Caco-2 (cell line): ENCODE results near the gene NUDT1. TPM values are rescaled to one million over a fixed set of nuclear protein-coding genes. Genes with fewer than 3 reads are reported as not detected.

Source experiments
- BruUV-seq: library from RNA; stranded (reverse); fragments of 400-500 nt; replicated peaks from 2 replicates; lab custom pipeline; 2021; lab: Mats Ljungman, UMichigan
- CTCF ChIA-PET: fragments of 300-600 bp; sonication (Branson Sonifier 250); formaldehyde crosslinking; loops from one replicate; lab custom pipeline; 2022; ENCODE audit warnings: antibody characterized with exemption; lab: Charles Lee
- POLR2A ChIA-PET: fragments of 300-600 bp; sonication (Branson Sonifier 250); formaldehyde crosslinking; loops from one replicate; lab custom pipeline; 2022; ENCODE audit warnings: antibody characterized with exemption; lab: Charles Lee
- DNase-seq, 2 experiments: peaks; one replicate each; pipeline versions ENCODE4 v3.0.0 to v3.0.0-alpha.2; 2020 to 2022
- H3K27me3 ChIP-seq: replicated peaks from 2 replicates; pipeline ENCODE4 v1.6.0; 2011; ENCODE audit warnings: low read length; ENCODE audit not compliant: control insufficient read depth, insufficient read depth
- H3K36me3 ChIP-seq: 2 replicates; pipeline ENCODE4 v1.5.1; 2011; ENCODE audit warnings: low read length; ENCODE audit not compliant: control insufficient read depth, insufficient read depth
- H3K4me1 ChIP-seq: fragments of 250-450 bp; sonication (Bioruptor Pico); 2 replicates; pipeline ENCODE4 v1.5.1; 2020; ENCODE audit warnings: mild to moderate bottlenecking
- H3K4me3 ChIP-seq: 2 replicates; pipeline ENCODE4 v1.5.1; 2011; ENCODE audit warnings: low read depth, mild to moderate bottlenecking, control low read depth, low read length
- H3K9me3 ChIP-seq: fragments of 250-450 bp; sonication (Bioruptor Pico); 2 replicates; pipeline ENCODE4 v1.5.1; 2020; ENCODE audit warnings: mild to moderate bottlenecking, moderate library complexity
- H3K27ac Mint-ChIP-seq: one replicate; pipeline ENCODE4 v1.8.0; 2022; ENCODE audit warnings: mixed read lengths; ENCODE audit not compliant: unreplicated experiment
- H3K27me3 Mint-ChIP-seq: one replicate; pipeline ENCODE4 v1.8.0; 2022; ENCODE audit warnings: mixed read lengths; ENCODE audit not compliant: insufficient read depth, unreplicated experiment
- H3K36me3 Mint-ChIP-seq: one replicate; pipeline ENCODE4 v1.8.0; 2022; ENCODE audit warnings: mild to moderate bottlenecking, mixed read lengths; ENCODE audit not compliant: insufficient read depth, unreplicated experiment
- H3K4me1 Mint-ChIP-seq: one replicate; pipeline ENCODE4 v1.8.0; 2022; ENCODE audit warnings: low read depth, mixed read lengths; ENCODE audit not compliant: unreplicated experiment
- H3K4me3 Mint-ChIP-seq: one replicate; pipeline ENCODE4 v1.8.0; 2022; ENCODE audit warnings: mild to moderate bottlenecking, moderate library complexity, mixed read lengths; ENCODE audit not compliant: unreplicated experiment
- H3K9me3 Mint-ChIP-seq: one replicate; pipeline ENCODE4 v1.8.0; 2022; ENCODE audit warnings: mixed read lengths; ENCODE audit not compliant: unreplicated experiment
- intact Hi-C: fragments of 100-400 bp; cut with micrococcal nuclease; formaldehyde crosslinking; loops from one replicate; pipeline ENCODE4 v1.10.0; 2022; ENCODE audit not compliant: unreplicated experiment
- total RNA-seq: library from RNA; stranded (reverse); gene quantifications from 2 replicates; pipeline ENCODE4 v1.2.3, GENCODE V29; 2022
- TF ChIP-seq, protein P1 (sequence below), 2 experiments: fragments of 200-600 bp in 1 of 2; IDR thresholded peaks; 1 replicate in 1 of 2; 2 replicates in 1 of 2; pipeline versions ENCODE4 v1.5.1 to v1.8.0; 2011 to 2022; ENCODE audit warnings: antibody characterized with exemption in 1 of 2, control low read depth in 1 of 2, inconsistent platforms in 1 of 2, low read depth in 1 of 2, low read length in 1 of 2, mild to moderate bottlenecking in 1 of 2, moderate library complexity in 1 of 2; ENCODE audit not compliant: insufficient read depth in 1 of 2, severe bottlenecking in 1 of 2, unreplicated experiment in 1 of 2

Gene NUDT1
- total RNA-seq, 1 experiment from 2014 or later = 42.8 TPM

- peaks cover 51% of the 10 kb centered on the region for H3K36me3 Mint-ChIP-seq
- Histone ChIP-seq H3K9me3 (peaks cover 3% of the 10 kb centered on the region; the same call in 1 of the 2 replicates), H3K27me3 (no peaks in the 10 kb centered on the region), H3K36me3 (peaks cover 5% of the 10 kb centered on the region), H3K4me3 (no peak overlapping the region), H3K4me1 (no peaks in the 10 kb centered on the region)
- ChIA-PET POLR2A (no interaction called here), CTCF (no interaction called here)
- H3K4me1 Mint-ChIP-seq = no peaks in the 10 kb centered on the region
- no peaks in the 10 kb centered on the region for H3K9me3 Mint-ChIP-seq
- no peaks in the 10 kb centered on the region for H3K27me3 Mint-ChIP-seq
- no peak overlapping the region for H3K4me3 Mint-ChIP-seq
- intact Hi-C loops = no loop called here
- TF ChIP-seq, protein P1, sequence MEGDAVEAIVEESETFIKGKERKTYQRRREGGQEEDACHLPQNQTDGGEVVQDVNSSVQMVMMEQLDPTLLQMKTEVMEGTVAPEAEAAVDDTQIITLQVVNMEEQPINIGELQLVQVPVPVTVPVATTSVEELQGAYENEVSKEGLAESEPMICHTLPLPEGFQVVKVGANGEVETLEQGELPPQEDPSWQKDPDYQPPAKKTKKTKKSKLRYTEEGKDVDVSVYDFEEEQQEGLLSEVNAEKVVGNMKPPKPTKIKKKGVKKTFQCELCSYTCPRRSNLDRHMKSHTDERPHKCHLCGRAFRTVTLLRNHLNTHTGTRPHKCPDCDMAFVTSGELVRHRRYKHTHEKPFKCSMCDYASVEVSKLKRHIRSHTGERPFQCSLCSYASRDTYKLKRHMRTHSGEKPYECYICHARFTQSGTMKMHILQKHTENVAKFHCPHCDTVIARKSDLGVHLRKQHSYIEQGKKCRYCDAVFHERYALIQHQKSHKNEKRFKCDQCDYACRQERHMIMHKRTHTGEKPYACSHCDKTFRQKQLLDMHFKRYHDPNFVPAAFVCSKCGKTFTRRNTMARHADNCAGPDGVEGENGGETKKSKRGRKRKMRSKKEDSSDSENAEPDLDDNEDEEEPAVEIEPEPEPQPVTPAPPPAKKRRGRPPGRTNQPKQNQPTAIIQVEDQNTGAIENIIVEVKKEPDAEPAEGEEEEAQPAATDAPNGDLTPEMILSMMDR (IDR thresholded peaks at IDR 0.05; ENCODE audit: insufficient read depth in 1 of 2, low read depth in 1 of 2, low read length in 1 of 2, severe bottlenecking in 1 of 2, unreplicated experiment in 1 of 2) = no peak
- DNase-seq = peak in 1 of 2 experiments; percentile 25
- no peak overlapping the region for H3K27ac Mint-ChIP-seq
- BruUV-seq = no TSS peak
Measured at GRCh38 chr7:2198760-2199159, 43.3 kb upstream of the NUDT1 start.

DNA sequence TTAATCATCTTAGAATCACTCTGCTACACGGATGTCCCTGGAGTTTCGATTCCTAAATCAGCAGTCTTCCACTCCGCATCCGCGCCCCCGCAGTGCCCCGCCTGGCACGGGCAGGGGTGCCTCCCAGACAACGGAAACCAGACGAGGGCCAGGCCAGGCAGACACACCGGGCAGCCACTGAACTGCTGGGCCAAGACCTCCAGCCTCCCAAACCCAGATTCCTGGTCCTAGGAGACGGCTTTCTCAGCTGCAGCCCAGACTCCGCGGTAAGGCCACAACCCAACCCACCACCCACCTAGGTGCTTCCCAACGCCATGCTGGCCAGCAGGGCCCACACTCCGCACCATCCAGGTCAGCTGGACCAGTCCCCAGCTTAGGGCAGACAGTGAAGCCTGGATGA lies 42.5 kb upstream of the NUDT1 start:
- POLR2A ChIA-PET = no interaction called here
- H3K27ac Mint-ChIP-seq = no peak overlapping the region
- peaks cover 5% of the 10 kb centered on the region for H3K36me3 ChIP-seq

GRCh38 chr7:2199956-2200583 lies 42.0 kb upstream of the NUDT1 start:
- Histone ChIP-seq H3K27me3 (no peaks in the 10 kb centered on the region), H3K36me3 (peaks cover 5% of the 10 kb centered on the region), H3K4me1 (peaks cover 10% of the 10 kb centered on the region), H3K9me3 (peaks cover 2% of the 10 kb centered on the region; the same call in 1 of the 2 replicates), H3K4me3 (no peak overlapping the region)
- Mint-ChIP-seq H3K9me3 (no peaks in the 10 kb centered on the region), H3K4me1 (peaks cover 2% of the 10 kb centered on the region), H3K4me3 (no peak overlapping the region), H3K27me3 (no peaks in the 10 kb centered on the region), H3K36me3 (peaks cover 59% of the 10 kb centered on the region), H3K27ac (no peak overlapping the region)
- no TSS peak for BruUV-seq
- intact Hi-C loops = no loop called here
- TF ChIP-seq, protein P1 (IDR thresholded peaks at IDR 0.05; ENCODE audit: insufficient read depth in 1 of 2, low read depth in 1 of 2, low read length in 1 of 2, severe bottlenecking in 1 of 2, unreplicated experiment in 1 of 2) = no peak
- DNase-seq = peak in 1 of 2 experiments; percentile 22
- ChIA-PET POLR2A (no interaction called here), CTCF (no interaction called here)

More for the DNA sequence above, 42.5 kb upstream of the NUDT1 start:
- CTCF ChIA-PET = no interaction called here
- no peaks in the 10 kb centered on the region for H3K4me1 Mint-ChIP-seq
- intact Hi-C loops = no loop called here
- BruUV-seq = no TSS peak
- H3K36me3 Mint-ChIP-seq = peaks cover 58% of the 10 kb centered on the region
- no peak overlapping the region for H3K4me3 Mint-ChIP-seq
- Histone ChIP-seq H3K27me3 (no peaks in the 10 kb centered on the region), H3K9me3 (peaks cover 3% of the 10 kb centered on the region; the same call in 1 of the 2 replicates), H3K4me3 (no peak overlapping the region), H3K4me1 (peaks cover 6% of the 10 kb centered on the region; the same call in 1 of the 2 replicates)
- H3K9me3 Mint-ChIP-seq = no peaks in the 10 kb centered on the region
- TF ChIP-seq, protein P1 (IDR thresholded peaks at IDR 0.05; ENCODE audit: insufficient read depth in 1 of 2, low read depth in 1 of 2, low read length in 1 of 2, severe bottlenecking in 1 of 2, unreplicated experiment in 1 of 2) = no peak
- peak in 1 of 2 experiments; percentile 28 for DNase-seq
- no peaks in the 10 kb centered on the region for H3K27me3 Mint-ChIP-seq
